AG04449 (cell line): ENCODE measurements around the gene LIMS1.

Experiments
- CTCF ChIA-PET: fragments of 350-600 bp; formaldehyde crosslinking; extraction: SDS; loops from one replicate; lab custom pipeline; 2021; ENCODE audit warnings: antibody characterized with exemption; lab: Yijun Ruan, JAX
- POLR2A ChIA-PET: fragments of 400-600, 350-600 bp; formaldehyde crosslinking; extraction: SDS; loops from one replicate; lab custom pipeline; 2020; ENCODE audit warnings: antibody characterized with exemption, inconsistent platforms; lab: Yijun Ruan, JAX
- DNase-seq: peaks from one replicate; pipeline ENCODE4 v3.0.0-alpha.2; 2010; ENCODE audit warnings: low read depth, low spot score
- H3K4me3 ChIP-seq: 2 replicates; pipeline ENCODE4 v1.5.1; 2011; ENCODE audit warnings: low read depth, mild to moderate bottlenecking, control low read depth, low read length
- TF ChIP-seq, protein P1 (sequence below): IDR thresholded peaks from one replicate; pipeline ENCODE4 v1.5.1; 2011; ENCODE audit warnings: mild to moderate bottlenecking, moderate library complexity, low read length, control low read depth, inconsistent platforms; ENCODE audit not compliant: insufficient read depth; ENCODE audit errors: missing control alignments

Gene LIMS1

DNA sequence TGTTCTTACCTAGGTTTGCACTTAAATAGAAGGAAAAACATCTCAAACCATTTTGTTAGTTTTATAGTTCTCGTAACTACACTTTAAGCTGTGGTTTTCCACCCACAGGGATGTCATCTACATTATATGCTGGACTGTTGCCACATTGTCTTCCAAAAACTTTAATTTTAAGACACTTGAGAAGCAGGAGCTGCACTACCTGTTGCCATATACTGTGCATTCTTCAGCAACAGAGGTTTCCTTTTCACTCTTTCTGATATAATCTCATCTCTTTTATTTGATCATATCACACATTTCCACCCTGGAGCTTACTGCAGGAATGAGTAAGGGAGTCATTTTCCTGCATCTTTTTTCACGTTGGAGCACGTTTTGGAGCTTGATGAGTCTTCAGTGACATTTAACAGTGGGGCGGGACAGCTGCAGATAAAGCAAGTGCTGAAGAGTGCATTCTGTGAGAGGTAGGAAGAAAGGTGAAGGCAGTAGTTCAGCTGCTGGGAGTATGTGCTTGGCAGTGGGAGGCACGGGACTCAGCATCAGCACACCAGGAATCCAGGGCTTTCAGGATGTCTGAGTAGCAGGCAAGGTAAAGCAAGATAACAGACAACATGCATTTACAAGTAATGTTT is 3.8 kb downstream of the LIMS1 start:
- POLR2A ChIA-PET = no interaction called here
- no peak overlapping the region for H3K4me3 ChIP-seq
- CTCF ChIA-PET = interaction anchor here (1.4 to 1.8 kb wide), 2 partner anchors 46 to 96 kb away, joined by 3 to 8 read pairs; no protein-coding TSS in a partner anchor
- DNase-seq = no peak
- TF ChIP-seq, protein P1, sequence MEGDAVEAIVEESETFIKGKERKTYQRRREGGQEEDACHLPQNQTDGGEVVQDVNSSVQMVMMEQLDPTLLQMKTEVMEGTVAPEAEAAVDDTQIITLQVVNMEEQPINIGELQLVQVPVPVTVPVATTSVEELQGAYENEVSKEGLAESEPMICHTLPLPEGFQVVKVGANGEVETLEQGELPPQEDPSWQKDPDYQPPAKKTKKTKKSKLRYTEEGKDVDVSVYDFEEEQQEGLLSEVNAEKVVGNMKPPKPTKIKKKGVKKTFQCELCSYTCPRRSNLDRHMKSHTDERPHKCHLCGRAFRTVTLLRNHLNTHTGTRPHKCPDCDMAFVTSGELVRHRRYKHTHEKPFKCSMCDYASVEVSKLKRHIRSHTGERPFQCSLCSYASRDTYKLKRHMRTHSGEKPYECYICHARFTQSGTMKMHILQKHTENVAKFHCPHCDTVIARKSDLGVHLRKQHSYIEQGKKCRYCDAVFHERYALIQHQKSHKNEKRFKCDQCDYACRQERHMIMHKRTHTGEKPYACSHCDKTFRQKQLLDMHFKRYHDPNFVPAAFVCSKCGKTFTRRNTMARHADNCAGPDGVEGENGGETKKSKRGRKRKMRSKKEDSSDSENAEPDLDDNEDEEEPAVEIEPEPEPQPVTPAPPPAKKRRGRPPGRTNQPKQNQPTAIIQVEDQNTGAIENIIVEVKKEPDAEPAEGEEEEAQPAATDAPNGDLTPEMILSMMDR = no peak

DNA sequence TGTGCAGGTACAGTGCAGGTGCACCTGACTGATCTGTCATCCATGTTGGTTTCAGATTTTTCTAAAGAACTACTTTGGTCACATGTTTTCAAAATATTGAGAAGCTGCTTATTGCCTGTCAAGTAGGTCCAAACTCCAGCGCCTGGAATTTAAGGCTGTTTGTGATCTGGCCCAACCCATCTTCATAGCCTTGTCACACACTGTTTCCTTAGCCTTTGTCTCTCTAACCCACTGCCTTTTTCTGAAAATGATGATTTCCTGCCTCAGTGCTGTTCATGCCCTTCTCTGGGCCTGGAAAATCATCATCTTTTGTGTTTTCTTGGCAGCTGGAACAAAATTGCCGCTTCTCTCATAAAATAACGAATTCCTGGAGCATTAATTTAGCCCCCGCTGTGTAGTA is 7.2 kb downstream of the LIMS1 start:
- H3K4me3 ChIP-seq = no peak overlapping the region
- TF ChIP-seq, protein P1 = no peak
- DNase-seq = no peak
- ChIA-PET CTCF (interaction anchor here (1.1 to 2.4 kb wide), 3 partner anchors 19 to 95 kb away, joined by 4 to 8 read pairs (median 7); no protein-coding TSS in a partner anchor), POLR2A (no interaction called here)

DNA sequence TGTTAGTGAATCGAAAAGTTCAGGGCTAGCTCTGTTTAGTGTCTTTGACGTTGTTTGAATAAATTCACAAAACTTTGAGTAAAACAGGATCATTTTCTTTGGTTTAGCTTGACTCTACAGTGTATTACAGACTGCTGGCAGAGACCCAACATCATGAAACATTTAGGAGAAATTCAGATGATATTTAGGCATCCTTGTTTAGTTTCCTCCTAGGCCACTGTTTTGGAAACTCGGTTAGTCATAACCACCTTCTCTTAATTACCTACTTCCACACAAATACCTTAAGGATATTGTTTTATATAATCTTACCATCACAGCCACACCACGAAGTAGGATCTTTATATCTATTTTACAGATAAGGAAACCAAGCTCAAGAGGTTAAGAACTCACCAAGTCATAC is 7.8 kb downstream of the LIMS1 start:
- ChIA-PET POLR2A (no interaction called here), CTCF (interaction anchor here (1.1 to 2.4 kb wide), 3 partner anchors 19 to 95 kb away, joined by 4 to 8 read pairs (median 7); no protein-coding TSS in a partner anchor)
- no peak overlapping the region for H3K4me3 ChIP-seq
- DNase-seq = no peak
- TF ChIP-seq, protein P1 = no peak

DNA sequence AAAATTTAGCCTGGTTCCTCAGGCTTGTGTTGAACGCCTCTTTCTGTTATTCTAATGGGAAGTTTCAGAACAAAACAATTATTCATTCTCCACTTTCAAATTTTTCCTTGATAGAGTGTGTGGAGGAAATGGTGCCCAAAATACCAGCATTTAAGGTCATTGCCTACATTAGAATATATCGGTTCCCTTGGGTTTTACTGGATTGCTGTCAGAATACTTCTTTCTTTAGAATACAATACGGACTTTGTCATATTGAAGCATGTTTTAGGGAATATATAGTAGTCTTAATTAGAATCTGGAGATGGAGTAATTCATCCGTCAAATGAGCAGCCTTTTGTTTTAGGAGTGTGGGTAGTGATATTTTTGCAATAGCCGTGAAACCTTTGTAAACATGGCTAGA is 13.3 kb downstream of the LIMS1 start:
- DNase-seq = no peak
- CTCF ChIA-PET = interaction anchor here (1.4 to 2.1 kb wide), 2 partner anchors 27 to 89 kb away, joined by 3 to 7 read pairs; no protein-coding TSS in a partner anchor
- POLR2A ChIA-PET = no interaction called here
- no peak overlapping the region for H3K4me3 ChIP-seq
- TF ChIP-seq, protein P1 = no peak

DNA sequence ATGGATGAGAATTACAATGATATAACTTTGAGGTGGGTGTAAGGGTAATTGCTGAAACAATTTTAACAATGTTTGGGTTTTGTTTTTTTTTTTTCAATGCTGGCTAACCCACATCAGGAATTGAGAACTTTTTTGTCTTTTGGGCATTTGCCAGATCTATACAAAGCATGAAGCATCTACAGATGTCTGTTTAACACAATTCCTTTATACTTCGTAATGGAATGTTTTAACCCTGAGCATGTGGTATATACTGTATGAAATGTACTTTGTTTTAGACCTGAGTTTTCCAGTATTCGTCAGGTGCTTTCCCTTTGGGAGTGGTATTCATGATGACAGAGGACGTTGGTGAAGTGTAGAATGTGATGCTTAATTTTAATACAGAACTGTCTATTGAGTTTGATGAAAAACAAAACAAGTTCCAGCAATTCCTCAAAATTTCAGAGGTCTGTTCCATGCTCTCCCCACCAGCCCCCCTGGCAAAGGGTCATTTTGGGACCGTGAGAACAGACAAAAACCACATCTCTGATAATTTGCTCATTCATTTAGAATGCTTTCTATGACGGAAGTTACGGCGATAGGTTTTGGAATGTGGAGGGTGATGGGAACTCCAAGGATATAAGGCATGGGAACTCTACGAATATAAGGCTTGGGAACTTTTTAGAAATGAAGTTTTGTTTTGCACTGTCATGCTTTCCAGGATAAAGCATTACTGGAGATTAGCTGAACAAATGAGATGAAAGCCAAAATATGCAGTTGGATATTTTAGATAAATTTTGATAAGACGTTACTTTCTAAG is 14.1 kb downstream of the LIMS1 start:
- TF ChIP-seq, protein P1 = no peak
- DNase-seq = no peak
- no peak overlapping the region for H3K4me3 ChIP-seq
- POLR2A ChIA-PET = interaction anchor here (0.9 kb wide), 1 partner anchor 13 kb away, joined by 8 read pairs; no protein-coding TSS in a partner anchor
- CTCF ChIA-PET = interaction anchor here (1.3 to 2.1 kb wide), 3 partner anchors 12 to 88 kb away, joined by 3 to 7 read pairs (median 6); no protein-coding TSS in a partner anchor

DNA sequence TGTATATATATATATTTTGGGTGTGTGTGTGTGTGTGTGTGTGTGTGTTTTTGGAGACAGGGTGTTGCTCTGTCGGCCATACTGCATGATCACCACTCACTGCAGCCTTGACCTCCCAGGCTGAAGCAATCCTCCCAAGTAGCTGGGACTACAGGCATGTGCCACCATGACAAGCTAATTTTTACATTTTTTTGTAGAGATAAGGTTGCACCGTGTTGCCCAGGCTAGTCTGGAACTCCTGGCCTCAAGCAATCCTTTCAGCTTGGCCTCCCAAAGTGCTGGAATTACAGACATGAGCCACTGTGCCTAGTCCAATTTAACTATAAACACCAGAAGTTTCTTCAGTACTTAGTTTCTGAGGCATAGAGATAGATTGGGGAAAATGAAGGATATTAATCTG is 18.3 kb downstream of the LIMS1 start:
- CTCF ChIA-PET = interaction anchor here (1.0 to 1.6 kb wide), 2 partner anchors 21 to 32 kb away, joined by 4 read pairs; no protein-coding TSS in a partner anchor
- TF ChIP-seq, protein P1 = no peak
- POLR2A ChIA-PET = no interaction called here

More for the DNA sequence above, 18.3 kb downstream of the LIMS1 start:
- H3K4me3 ChIP-seq = no peak overlapping the region
- DNase-seq = no peak
